NCI-H345 treated with DMSO at 0.1 percent for 48 hours (cell line): ENCODE measurements around the gene GBP2.
"Not testable (repeated sequence)": the region's sequence is repeated elsewhere in the genome, so short reads cannot be mapped to it uniquely, and the experiment has no call there.

Experiments used
- DNase-seq: peaks from one replicate; lab custom pipeline; 2025; ENCODE audit not compliant: unreplicated experiment; lab: John Stamatoyannopoulos, UW

GBP2 gene

DNA sequence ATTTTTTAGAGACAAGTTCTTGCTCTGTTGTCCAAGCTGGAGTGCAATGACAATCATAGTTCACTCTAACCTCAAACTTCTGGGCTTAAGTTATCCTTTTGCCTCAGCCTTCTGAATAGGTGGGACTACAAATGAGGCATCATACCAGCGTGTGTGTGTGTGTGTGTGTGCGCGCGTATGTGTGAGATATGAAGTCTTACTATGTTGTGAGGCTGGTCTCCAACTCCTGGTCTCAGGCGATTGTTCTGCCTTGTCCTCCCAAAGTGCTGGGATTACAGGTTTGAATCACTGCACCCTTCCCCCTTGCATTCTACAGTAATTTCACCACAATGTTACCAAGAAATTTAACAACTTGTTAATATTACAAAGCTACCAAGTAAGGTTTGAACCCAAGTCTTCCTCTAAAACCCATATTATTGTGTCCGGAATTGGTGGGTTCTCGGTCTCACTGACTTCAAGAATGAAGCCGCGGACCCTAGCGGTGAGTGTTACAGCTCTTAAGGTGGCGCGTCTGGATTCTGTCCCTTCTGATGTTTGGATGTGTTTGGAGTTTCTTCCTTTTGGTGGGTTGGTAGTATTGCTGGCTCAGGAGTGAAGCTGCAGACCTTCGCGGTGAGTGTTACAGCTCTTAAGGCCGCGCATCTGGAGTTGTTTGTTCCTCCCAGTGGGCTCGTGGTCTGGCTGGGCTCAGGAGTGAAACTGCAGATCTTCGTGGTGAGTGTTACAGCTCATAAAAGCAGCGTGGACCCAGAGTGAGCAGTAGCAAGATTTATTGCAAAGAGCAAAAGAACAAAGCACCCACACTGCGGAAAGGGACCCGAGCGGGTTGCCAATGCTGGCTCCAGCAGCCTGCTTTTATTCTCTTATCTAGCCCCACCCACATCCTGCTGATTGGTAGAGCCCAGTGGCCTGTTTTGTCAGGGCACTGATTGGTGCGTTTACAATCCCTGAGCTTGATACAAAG is 970 bp upstream of the GBP2 start:
- not testable (repeated sequence) for DNase-seq

DNA sequence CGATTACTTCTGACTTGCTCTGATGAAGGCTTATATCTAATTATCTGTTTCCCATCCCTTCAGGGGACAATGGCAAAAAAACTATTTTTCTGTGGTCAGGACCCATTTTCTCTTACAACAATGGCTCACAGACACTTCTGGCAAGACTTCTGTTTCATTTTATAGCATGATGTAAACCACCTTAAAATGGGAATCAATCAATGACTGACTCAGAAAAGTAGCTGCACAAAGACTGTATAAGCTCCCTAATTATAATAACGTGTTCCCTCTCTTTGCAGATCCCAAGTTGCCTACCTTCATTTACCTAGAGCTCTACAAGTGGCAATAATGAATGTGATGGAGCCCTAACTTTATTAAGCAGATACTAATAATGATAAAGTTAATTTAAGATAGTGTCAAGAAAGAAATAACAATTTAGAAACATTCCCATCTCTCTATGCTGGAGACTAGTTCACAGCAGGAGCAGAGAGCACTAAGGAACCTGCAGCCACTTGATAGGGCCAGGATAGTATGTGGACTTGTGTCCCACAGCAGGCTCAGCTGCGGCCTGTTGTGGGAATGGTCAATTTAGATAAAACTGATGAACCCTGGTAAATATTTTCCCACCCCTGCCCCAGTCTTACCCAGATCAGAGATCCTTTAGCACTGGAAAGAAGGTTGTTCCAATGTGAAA is 538 bp downstream of the GBP2 start:
- no peak for DNase-seq

GRCh38 chr1:89121641-89122040 is 4.3 kb downstream of the GBP2 start:
- DNase-seq: no peak

- DNase-seq: no peak
Measured at GRCh38 chr1:89114662-89115061, 11.3 kb downstream of the GBP2 start.

DNA sequence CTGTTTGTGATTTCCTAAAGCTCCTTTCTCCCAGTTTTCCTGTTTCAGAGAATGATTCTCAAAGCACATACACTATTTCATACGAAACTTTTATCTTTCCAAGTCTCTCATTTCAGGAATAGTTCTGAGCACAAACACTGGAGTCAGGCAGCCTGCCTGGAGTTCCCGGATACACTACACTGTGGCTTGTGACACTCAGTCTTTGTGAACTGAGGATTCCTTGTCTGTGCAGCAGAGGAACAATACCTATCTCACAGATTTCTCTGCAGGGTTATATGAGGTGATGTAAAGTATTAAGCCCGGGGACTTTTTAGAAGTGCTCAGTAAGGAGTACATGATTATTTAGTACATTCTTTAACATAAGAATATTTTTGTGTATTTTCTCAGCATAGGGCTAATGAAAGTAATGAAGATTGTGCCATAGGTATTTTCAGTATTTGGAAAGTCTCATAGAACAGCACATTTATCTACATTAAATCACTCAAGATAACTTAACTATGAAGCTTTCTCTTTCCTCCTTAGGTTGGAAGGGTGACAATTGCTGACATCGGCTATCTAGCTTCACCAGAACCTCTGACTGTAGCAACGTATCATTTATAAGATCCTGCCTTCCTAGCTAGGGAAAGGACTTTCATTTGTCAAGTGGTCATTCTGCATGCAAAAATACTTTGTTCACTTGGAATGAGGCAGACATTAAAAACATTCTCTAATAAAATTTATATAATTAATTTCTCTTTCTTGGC is 12.9 kb downstream of the GBP2 start:
- no peak for DNase-seq

- no peak for DNase-seq
Measured at GRCh38 chr1:89104687-89105086, 21.2 kb downstream of the GBP2 start.

GRCh38 chr1:89104147-89104546 is 21.8 kb downstream of the GBP2 start:
- no peak for DNase-seq

GRCh38 chr1:89102021-89102420 is 23.9 kb downstream of the GBP2 start:
- DNase-seq: no peak

- DNase-seq: no peak
Measured at GRCh38 chr1:89100412-89100811, 25.5 kb downstream of the GBP2 start.

DNA sequence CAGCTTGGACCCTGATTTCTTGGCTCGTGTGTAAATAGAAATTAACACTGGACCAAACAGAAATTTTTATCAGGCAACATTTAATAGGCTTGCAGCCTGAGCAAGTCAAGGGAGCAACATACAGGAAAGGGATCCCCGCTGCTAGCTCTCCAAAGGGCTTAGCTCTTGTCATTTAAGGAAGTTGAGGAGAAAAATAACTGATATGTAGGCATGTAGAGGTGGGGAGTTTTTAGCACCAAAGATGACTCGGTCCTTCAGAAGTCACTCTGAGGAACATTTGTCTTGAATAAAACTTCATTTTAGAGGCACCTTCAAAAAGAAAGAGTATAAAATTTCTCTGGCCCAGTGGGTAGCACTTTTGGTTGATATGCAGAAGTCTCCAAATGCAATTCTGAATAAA is 27.1 kb downstream of the GBP2 start:
- no peak for DNase-seq

DNA sequence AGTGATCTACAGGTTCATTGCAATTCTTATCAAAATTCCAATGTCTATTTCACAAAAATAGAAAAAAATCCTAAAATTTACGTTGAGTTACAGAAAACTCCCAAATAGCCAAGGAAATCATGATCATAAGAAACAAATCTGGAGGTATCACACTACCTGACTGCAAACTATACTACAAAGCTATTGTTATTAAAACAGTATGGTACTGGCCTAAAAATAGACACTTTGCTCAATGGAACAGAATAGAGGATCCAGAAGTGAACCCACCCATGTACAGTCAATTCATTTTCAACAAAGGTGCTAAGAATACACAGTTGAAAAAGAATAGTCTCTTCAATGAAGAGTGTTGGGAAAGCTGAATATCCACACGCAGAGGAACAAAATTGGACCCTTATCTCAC is 30.2 kb downstream of the GBP2 start:
- DNase-seq: no peak

- DNase-seq: no peak
Measured at GRCh38 chr1:89089962-89090361, 36.0 kb downstream of the GBP2 start.

DNA sequence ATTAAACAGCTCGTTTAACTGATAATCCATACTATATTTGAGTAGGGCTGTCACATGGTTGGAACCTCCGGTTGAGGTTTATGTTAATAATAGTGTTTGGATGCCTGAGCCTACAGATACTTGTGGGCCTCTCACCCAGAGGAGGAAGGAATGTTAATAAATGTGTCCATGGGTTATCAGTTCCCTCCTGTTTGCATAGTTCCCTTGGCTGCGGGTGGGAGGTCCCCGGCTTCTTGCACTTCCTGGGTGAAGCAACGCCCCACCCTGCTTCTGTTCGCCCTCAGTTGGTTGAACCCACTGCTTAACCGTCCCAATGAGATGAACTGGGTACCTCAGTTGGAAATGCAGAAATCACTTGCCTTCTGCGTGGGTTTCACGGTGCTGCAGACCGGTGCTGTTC is 37.3 kb downstream of the GBP2 start:
- no peak for DNase-seq

- DNase-seq: no peak
Measured at GRCh38 chr1:89087241-89087640, 38.7 kb downstream of the GBP2 start.

GRCh38 chr1:89085781-89086180 is 40.1 kb downstream of the GBP2 start:
- no peak for DNase-seq

DNA sequence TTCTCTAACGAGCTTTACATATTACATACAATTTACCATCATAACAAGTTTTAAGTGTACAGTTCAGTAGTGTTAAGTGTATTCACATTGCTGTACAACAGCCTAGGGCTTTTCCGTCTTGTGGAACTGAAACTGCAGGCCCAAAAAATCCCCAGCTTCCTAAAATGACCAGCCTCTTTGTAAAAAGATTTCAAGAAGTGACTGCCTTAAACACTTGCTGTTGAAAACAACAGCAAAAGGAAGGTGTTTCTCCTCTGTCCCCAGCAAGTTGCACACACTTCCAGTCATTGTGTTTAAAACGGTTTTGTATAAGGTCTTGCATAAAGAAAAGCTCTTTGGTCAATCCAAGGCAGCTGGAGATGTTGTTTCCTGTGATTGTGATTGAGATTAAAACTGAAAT is 44.9 kb downstream of the GBP2 start:
- no peak for DNase-seq

- not testable (repeated sequence) for DNase-seq
Measured at GRCh38 chr1:89080068-89080467, 45.8 kb downstream of the GBP2 start.

- not testable (repeated sequence) for DNase-seq
Measured at GRCh38 chr1:89072466-89073065, 53.3 kb downstream of the GBP2 start.

DNA sequence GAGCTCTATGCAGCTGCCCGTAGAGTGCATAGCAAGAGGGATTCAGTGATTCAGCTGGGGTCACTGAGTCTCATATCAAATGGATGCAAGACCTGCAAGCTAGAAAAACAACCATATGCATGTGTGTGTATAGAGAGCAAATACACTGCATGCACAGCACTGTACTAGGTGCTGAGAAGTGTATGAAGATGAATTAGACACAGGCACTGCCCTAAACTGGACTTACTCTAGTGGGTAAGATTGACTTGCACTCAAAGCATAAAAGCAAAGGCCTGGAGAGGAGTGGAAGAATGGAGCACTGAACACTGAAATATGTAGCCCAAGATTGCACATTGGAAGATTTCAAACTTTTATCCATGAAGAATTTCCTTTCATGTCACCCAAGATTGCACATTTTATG is 55.4 kb downstream of the GBP2 start:
- DNase-seq: no peak

DNA sequence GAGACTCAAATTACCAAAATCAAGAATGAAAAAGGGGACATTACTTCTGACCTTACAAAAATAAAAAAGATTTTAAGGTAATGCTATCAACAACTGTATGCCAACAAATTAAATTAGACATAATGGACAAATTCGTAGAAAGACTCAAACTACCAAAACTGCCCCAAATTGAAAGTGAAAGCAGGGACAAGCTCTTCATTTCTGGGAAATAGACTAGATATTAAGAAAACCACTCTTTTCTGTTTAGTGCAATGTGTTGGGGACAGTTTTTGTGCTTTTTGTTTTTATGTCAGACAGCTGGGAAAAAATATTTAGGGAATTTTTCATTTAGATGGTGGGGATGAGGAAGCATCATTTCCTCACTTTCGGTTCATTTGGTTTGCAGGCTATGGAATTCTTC is 56.0 kb downstream of the GBP2 start:
- DNase-seq: no peak

- DNase-seq: no peak
Measured at GRCh38 chr1:89068291-89068690, 57.6 kb downstream of the GBP2 start.
